ENCODE results near the gene ERC2. TPM values are rescaled to one million over a fixed set of nuclear protein-coding genes. Genes with fewer than 3 reads are reported as not detected.
"Not testable (repeated sequence)": the region's sequence is repeated elsewhere in the genome, so short reads cannot be mapped to it uniquely, and the experiment has no call there.

The ERC2 gene
- total and polyA plus RNA-seq, 8 donors, result 1.2 to 4.8 (median 2.3) TPM

- Histone ChIP-seq H3K4me3 (no peak overlapping the region), H3K27me3 (peaks cover 0 to 14% (median 0%) of the 10 kb centered on the region in 4 donors), H3K9me3 (no peaks in the 10 kb centered on the region), H3K27ac (no peak overlapping the region), H3K4me1 (peaks cover 0 to 7% (median 6%) of the 10 kb centered on the region in 3 donors), H3K36me3 (no peaks in the 10 kb centered on the region)
- TF ChIP-seq CTCF (IDR thresholded peaks at IDR 0.05), result no peak
- DNase-seq (peak in 1 of 6 donors; percentile 10), FAIRE-seq (no peak), ATAC-seq (peak in 2 of 4 donors; percentile 38 to 47)
- 19 to 24% methylated on average over 4 of the region's 4 CpGs for WGBS, 2 donors
- intact Hi-C loops (cut with DNase I), result no loop called here
These were observed 448.6 kb downstream of the ERC2 start for GRCh38 chr3:56019490-56020146.

GRCh38 chr3:56015374-56015773, 452.9 kb downstream of the ERC2 start:
- H3K4me3 ChIP-seq; intact Hi-C loops (cut with DNase I); H3K4me1 ChIP-seq; H3K27ac ChIP-seq; H3K9me3 ChIP-seq; ATAC-seq; DNase-seq; H3K36me3 ChIP-seq; FAIRE-seq: not testable (repeated sequence)
- 69 to 73% methylated on average over 1 of the region's 1 CpG for WGBS, 2 donors
- H3K27me3 ChIP-seq, result peaks cover 0 to 14% (median 0%) of the 10 kb centered on the region in 4 donors

GRCh38 chr3:56012721-56013120, 455.5 kb downstream of the ERC2 start:
- DNase-seq, result no peak
- no peak for FAIRE-seq
- peak in 2 of 4 donors; percentile 75 to 85 for ATAC-seq
- no peak for TF ChIP-seq CTCF (IDR thresholded peaks at IDR 0.05)
- Histone ChIP-seq H3K36me3 (no peaks in the 10 kb centered on the region), H3K27me3 (peaks cover 0 to 14% (median 0%) of the 10 kb centered on the region in 4 donors), H3K4me1 (peaks cover 0 to 5% (median 0%) of the 10 kb centered on the region in 3 donors), H3K27ac (no peak overlapping the region), H3K9me3 (no peaks in the 10 kb centered on the region), H3K4me3 (no peak overlapping the region)
- WGBS, 2 donors, result 14 to 20% methylated on average over 4 of the region's 4 CpGs
- intact Hi-C loops (cut with DNase I), result no loop called here

- H3K4me1 ChIP-seq, result no peaks in the 10 kb centered on the region
- FAIRE-seq, result no peak
- H3K27ac ChIP-seq, result no peak overlapping the region
- intact Hi-C loops (cut with DNase I), result no loop called here
- no peak overlapping the region for H3K4me3 ChIP-seq
- H3K27me3 ChIP-seq, result no peaks in the 10 kb centered on the region
- H3K36me3 ChIP-seq, result no peaks in the 10 kb centered on the region
- 89 to 90% methylated on average over 6 of the region's 6 CpGs for WGBS, 2 donors
- TF ChIP-seq CTCF (IDR thresholded peaks at IDR 0.05), result no peak
- no peak for ATAC-seq
- DNase-seq, result no peak
- H3K9me3 ChIP-seq, result no peaks in the 10 kb centered on the region
These were observed 463.0 kb downstream of the ERC2 start for GRCh38 chr3:56005196-56005805.

GRCh38 chr3:56003129-56003528, 465.1 kb downstream of the ERC2 start:
- H3K4me1 ChIP-seq, result no peaks in the 10 kb centered on the region
- FAIRE-seq, result no peak
- no peak for ATAC-seq
- no peak for DNase-seq
- H3K36me3 ChIP-seq, result no peaks in the 10 kb centered on the region
- H3K9me3 ChIP-seq, result no peaks in the 10 kb centered on the region
- intact Hi-C loops (cut with DNase I), result no loop called here
- no peak overlapping the region for H3K4me3 ChIP-seq
- H3K27ac ChIP-seq, result no peak overlapping the region
- no peaks in the 10 kb centered on the region for H3K27me3 ChIP-seq
- TF ChIP-seq CTCF (IDR thresholded peaks at IDR 0.05), result no peak
- WGBS, 2 donors, result 79 to 81% methylated on average over 3 of the region's 3 CpGs
